Stimulated activated CD8-positive, alpha-beta memory T cell treated with anti-CD3 and anti-CD28 coated beads, Interleukin-7, amount 100 ng/mL, for 24 hours (primary cell): ENCODE data around the gene MLLT6.

Source experiments
- DNase-seq: peaks from one replicate; pipeline ENCODE4 v3.0.0-alpha.2; 2020; ENCODE audit warnings: low read depth

The MLLT6 gene

GRCh38 chr17:38768417-38768816 lies 63.3 kb downstream of the MLLT6 start:
- no peak for DNase-seq

GRCh38 chr17:38773258-38773657 lies 68.2 kb downstream of the MLLT6 start:
- no peak for DNase-seq

GRCh38 chr17:38777641-38778250 lies 72.7 kb downstream of the MLLT6 start:
- DNase-seq = no peak
